ENCODE measurements around the gene COA1.

The COA1 gene

DNA sequence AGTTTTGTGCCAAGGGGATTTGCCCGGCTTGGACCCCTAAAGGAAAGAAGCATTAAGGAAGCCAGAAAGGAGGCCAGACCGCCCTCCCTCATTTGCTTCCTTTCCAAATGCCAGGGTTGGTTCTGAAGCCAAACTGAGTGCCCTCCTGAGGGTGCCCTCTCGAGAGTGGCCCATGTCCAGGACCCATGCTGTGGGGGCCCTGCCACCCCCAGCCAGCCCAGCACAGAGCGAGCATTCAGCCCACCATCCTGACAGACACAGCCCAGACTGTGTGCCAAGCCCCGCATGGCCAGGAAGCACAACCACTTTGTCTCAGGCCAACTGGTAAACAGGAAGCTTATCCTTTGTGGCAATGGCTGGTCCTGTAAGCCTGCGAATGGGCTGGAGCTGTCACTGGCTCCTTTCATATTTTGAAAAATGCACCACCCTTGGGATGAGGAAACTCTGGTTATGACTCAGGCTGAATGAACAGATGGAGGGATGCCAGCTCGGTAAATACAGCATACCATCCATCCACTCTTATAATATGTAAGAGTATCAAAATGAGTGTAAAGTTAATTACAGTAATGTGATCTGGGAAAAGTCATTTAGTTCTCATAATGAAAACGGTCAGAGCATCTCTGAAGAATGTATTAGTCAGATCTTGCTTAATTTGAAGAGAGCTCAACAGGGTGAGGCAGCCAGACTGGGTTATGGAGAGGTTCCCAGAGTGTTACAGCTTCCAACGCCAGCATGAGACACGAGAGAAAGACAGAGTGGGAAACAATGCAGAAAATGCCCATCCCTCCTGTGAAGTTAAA is 81.5 kb downstream of the COA1 start:
- no peaks in the 10 kb centered on the region for H3K27me3 ChIP-seq (ENCODE audit: control insufficient read depth in 2 of 2, insufficient read depth in 2 of 2, low read length in 2 of 2)
- H3K4me1 ChIP-seq (ENCODE audit: control insufficient read depth in 2 of 2, insufficient read depth in 2 of 2, low read length in 2 of 2), result peaks cover 35 to 39% of the 10 kb centered on the region in 2 donors
- H3K9me3 ChIP-seq (ENCODE audit: control insufficient read depth in 2 of 2, low read length in 2 of 2), result no peaks in the 10 kb centered on the region
- peaks cover 0 to 6% of the 10 kb centered on the region in 2 donors for H3K36me3 ChIP-seq (ENCODE audit: control insufficient read depth in 2 of 2, insufficient read depth in 2 of 2, low read length in 2 of 2)
- H3K9ac ChIP-seq (ENCODE audit: low read depth in 1 of 2, low read length in 2 of 2), result peak overlapping the region in 1 of 2 donors; percentile 34
- H3K4me3 ChIP-seq (ENCODE audit: low read length in 2 of 2), result peak overlapping the region in 1 of 2 donors; percentile 56
- peak overlapping the region; percentile 75 to 90 for H3K27ac ChIP-seq (ENCODE audit: low read depth in 2 of 2, low read length in 2 of 2)

DNA sequence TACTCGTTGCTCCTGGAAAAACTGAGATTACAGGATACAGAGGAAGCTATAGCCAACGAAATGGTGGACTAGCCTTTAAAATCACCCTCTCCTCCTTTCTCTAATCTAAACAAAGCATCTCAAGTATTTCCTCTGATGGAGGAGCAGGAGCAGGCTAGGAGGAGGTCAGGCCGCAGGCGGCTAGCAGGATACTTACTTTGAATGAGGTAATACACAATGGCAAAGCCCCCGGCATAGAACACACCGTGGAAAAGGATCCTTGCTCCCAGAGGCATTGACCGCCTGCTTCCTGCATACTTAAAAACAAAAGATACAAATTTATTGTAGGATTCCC is 82.0 kb downstream of the COA1 start:
- Histone ChIP-seq H3K4me1 (ENCODE audit: control insufficient read depth in 2 of 2, insufficient read depth in 2 of 2, low read length in 2 of 2) (peaks cover 35 to 39% of the 10 kb centered on the region in 2 donors), H3K9ac (ENCODE audit: low read depth in 1 of 2, low read length in 2 of 2) (peak overlapping the region in 1 of 2 donors; percentile 34), H3K4me3 (ENCODE audit: low read length in 2 of 2) (peak overlapping the region in 1 of 2 donors; percentile 29), H3K36me3 (ENCODE audit: control insufficient read depth in 2 of 2, insufficient read depth in 2 of 2, low read length in 2 of 2) (peaks cover 0 to 6% of the 10 kb centered on the region in 2 donors), H3K9me3 (ENCODE audit: control insufficient read depth in 2 of 2, low read length in 2 of 2) (no peaks in the 10 kb centered on the region), H3K27me3 (ENCODE audit: control insufficient read depth in 2 of 2, insufficient read depth in 2 of 2, low read length in 2 of 2) (no peaks in the 10 kb centered on the region), H3K27ac (ENCODE audit: low read depth in 2 of 2, low read length in 2 of 2) (peak overlapping the region; percentile 75 to 90)

DNA sequence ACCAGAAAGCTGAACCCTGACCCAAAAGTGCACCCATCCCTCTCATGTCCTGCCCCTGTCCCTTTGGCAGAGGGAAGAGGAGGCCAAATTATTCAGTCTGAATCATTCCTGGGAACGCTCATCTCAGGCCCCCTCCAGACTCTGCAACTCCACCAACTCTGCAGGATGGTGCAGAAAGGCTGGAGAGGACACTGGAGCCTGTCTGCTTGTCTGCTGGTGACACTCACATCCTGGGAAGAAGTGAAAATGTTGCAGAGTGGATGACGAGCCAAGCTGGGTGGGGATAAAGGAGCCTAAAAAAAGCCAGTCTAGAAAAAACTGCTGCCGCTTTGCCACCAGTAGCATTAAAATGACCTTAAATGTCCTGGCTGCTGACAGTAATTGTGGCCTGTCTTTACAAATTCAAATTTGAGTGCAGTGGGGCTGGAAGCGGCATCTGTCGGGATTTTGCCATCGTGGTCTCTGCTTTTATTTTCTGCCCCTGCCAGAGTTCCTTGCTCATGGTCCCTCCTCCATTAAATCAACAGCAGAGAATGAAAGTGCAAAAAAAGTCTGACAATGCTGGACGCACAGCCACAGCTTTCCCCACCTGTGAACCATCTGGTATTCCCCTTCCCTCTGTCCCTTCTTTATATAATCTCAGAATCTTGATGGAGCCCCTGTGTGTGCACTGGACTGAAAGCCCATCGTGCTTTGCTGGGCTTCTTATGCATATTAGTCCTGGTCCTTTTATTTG is 82.6 kb downstream of the COA1 start:
- Histone ChIP-seq H3K36me3 (ENCODE audit: control insufficient read depth in 2 of 2, insufficient read depth in 2 of 2, low read length in 2 of 2) (peaks cover 0 to 6% of the 10 kb centered on the region in 2 donors), H3K4me3 (ENCODE audit: low read length in 2 of 2) (peak overlapping the region in 1 of 2 donors; percentile 29), H3K27ac (ENCODE audit: low read depth in 2 of 2, low read length in 2 of 2) (peak overlapping the region; percentile 75 to 90), H3K27me3 (ENCODE audit: control insufficient read depth in 2 of 2, insufficient read depth in 2 of 2, low read length in 2 of 2) (no peaks in the 10 kb centered on the region), H3K9ac (ENCODE audit: low read depth in 1 of 2, low read length in 2 of 2) (peak overlapping the region in 1 of 2 donors; percentile 17), H3K4me1 (ENCODE audit: control insufficient read depth in 2 of 2, insufficient read depth in 2 of 2, low read length in 2 of 2) (peaks cover 35% of the 10 kb centered on the region in 2 donors), H3K9me3 (ENCODE audit: control insufficient read depth in 2 of 2, low read length in 2 of 2) (no peaks in the 10 kb centered on the region)

DNA sequence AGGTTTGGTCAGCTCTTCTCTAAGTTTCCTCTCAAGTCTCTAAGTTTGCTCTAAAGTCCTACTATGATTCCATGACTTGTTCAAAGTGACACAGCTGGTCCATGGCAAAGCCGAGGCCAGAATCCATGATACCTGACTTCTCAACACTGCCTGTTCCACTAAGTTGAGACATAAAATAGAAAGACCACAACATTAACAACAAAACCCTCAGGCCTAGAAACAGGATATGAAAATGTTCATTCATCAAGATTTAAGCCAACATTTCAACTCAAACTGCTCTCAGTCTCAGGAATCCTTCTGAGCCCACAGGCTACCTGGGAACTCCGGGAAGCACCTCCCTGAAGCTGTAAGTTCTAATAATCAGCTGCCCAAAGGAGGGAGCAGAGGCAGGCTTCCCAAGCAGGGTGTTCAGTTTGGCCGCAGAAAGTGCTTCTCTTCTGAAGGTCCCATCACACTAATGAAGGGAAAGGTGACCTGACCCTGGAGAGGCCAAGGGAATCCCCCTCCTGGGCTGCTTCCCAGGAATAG is 83.6 kb downstream of the COA1 start:
- Histone ChIP-seq H3K9ac (ENCODE audit: low read depth in 1 of 2, low read length in 2 of 2) (no peak overlapping the region), H3K27me3 (ENCODE audit: control insufficient read depth in 2 of 2, insufficient read depth in 2 of 2, low read length in 2 of 2) (no peaks in the 10 kb centered on the region), H3K4me1 (ENCODE audit: control insufficient read depth in 2 of 2, insufficient read depth in 2 of 2, low read length in 2 of 2) (peaks cover 30 to 34% of the 10 kb centered on the region in 2 donors), H3K27ac (ENCODE audit: low read depth in 2 of 2, low read length in 2 of 2) (peak overlapping the region in 1 of 2 donors; percentile 90), H3K36me3 (ENCODE audit: control insufficient read depth in 2 of 2, insufficient read depth in 2 of 2, low read length in 2 of 2) (peaks cover 0 to 9% of the 10 kb centered on the region in 2 donors), H3K4me3 (ENCODE audit: low read length in 2 of 2) (no peak overlapping the region), H3K9me3 (ENCODE audit: control insufficient read depth in 2 of 2, low read length in 2 of 2) (no peaks in the 10 kb centered on the region)

DNA sequence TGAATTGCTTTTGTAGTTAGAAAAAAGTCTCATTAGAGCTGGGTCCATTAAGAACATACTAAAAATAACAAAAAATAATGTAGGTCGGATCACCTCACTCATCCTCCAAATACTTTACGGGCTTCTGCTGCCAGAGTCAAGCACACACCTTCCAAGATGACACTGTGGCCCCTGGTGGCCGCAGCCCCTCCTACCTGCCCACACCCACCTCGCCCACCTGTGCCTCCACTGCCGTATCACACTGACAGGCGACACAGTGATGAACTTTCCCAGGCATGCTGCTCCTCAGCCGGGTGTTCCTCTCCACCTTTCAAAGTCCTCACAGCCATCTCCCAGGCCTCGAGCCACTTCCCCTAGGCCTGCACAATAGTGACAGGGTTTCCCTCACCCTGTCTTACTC is 85.5 kb downstream of the COA1 start:
- Histone ChIP-seq H3K4me3 (ENCODE audit: low read length in 2 of 2) (no peak overlapping the region), H3K27ac (ENCODE audit: low read depth in 2 of 2, low read length in 2 of 2) (no peak overlapping the region), H3K9me3 (ENCODE audit: control insufficient read depth in 2 of 2, low read length in 2 of 2) (no peaks in the 10 kb centered on the region), H3K27me3 (ENCODE audit: control insufficient read depth in 2 of 2, insufficient read depth in 2 of 2, low read length in 2 of 2) (no peaks in the 10 kb centered on the region), H3K4me1 (ENCODE audit: control insufficient read depth in 2 of 2, insufficient read depth in 2 of 2, low read length in 2 of 2) (peaks cover 29 to 42% of the 10 kb centered on the region in 2 donors), H3K36me3 (ENCODE audit: control insufficient read depth in 2 of 2, insufficient read depth in 2 of 2, low read length in 2 of 2) (peaks cover 0 to 11% of the 10 kb centered on the region in 2 donors), H3K9ac (ENCODE audit: low read depth in 1 of 2, low read length in 2 of 2) (no peak overlapping the region)

DNA sequence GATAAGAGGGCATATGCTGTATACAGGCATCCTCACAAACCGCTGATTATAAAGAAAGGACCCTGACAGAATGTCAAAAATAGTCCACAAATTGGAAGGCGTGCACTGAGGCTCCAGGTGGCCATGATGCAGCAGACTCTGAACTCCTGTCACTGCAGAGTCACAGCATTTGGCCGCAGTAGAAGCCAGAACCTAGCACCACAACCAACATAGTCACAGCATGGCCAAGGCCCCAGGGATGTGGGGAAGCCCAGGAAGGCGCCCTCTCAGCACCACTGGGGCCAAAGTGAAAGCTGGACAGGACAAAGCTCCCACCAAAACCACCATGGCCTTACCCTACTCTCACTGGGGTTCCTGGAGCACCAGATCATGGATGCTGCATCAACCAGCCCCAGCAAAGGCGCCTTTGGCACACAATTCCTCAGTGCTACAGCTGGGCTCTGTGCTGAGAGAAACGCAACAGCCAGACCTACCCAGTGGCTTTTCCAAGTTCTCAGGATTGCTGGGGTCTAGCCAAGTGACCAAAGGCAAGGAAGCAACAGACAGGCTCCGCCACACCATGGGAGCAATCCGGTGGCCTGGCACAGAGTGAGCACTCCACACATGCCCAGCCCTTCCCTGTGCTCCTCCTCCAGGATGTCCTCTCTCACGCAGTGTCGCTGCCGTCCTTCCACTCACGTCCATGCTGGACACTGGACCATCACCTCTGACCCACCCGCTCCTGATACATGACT is 86.3 kb downstream of the COA1 start:
- peaks cover 24 to 34% of the 10 kb centered on the region in 2 donors for H3K4me1 ChIP-seq (ENCODE audit: control insufficient read depth in 2 of 2, insufficient read depth in 2 of 2, low read length in 2 of 2)

DNA sequence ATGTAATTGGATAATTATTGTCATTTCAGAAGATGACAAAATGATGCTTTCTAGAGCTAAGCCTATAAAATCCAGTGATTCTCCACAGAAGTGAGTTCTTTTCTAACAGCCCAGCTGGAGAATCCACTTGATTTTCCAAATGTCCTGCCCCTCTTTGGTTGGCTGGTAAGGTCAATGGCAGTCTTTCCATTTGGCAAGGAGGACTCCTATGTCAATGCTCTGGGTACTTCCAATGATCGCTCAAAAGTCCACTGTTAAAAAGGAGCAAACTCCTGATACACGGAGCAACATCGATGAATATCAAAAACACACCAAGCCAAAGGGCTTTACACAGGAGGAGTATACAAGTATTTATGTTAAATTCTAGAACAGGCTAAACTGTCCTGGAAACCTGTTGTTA is 88.6 kb downstream of the COA1 start:
- Histone ChIP-seq H3K9me3 (ENCODE audit: control insufficient read depth in 2 of 2, low read length in 2 of 2) (no peaks in the 10 kb centered on the region), H3K9ac (ENCODE audit: low read depth in 1 of 2, low read length in 2 of 2) (no peak overlapping the region), H3K4me1 (ENCODE audit: control insufficient read depth in 2 of 2, insufficient read depth in 2 of 2, low read length in 2 of 2) (peaks cover 6 to 14% of the 10 kb centered on the region in 2 donors), H3K27me3 (ENCODE audit: control insufficient read depth in 2 of 2, insufficient read depth in 2 of 2, low read length in 2 of 2) (no peaks in the 10 kb centered on the region), H3K27ac (ENCODE audit: low read depth in 2 of 2, low read length in 2 of 2) (peak overlapping the region; percentile 49 to 56), H3K36me3 (ENCODE audit: control insufficient read depth in 2 of 2, insufficient read depth in 2 of 2, low read length in 2 of 2) (peaks cover 3 to 22% of the 10 kb centered on the region in 2 donors), H3K4me3 (ENCODE audit: low read length in 2 of 2) (no peak overlapping the region)

More for the DNA sequence above, 86.3 kb downstream of the COA1 start:
- Histone ChIP-seq H3K9me3 (ENCODE audit: control insufficient read depth in 2 of 2, low read length in 2 of 2) (no peaks in the 10 kb centered on the region), H3K4me3 (ENCODE audit: low read length in 2 of 2) (no peak overlapping the region), H3K9ac (ENCODE audit: low read depth in 1 of 2, low read length in 2 of 2) (no peak overlapping the region), H3K27me3 (ENCODE audit: control insufficient read depth in 2 of 2, insufficient read depth in 2 of 2, low read length in 2 of 2) (no peaks in the 10 kb centered on the region), H3K27ac (ENCODE audit: low read depth in 2 of 2, low read length in 2 of 2) (no peak overlapping the region), H3K36me3 (ENCODE audit: control insufficient read depth in 2 of 2, insufficient read depth in 2 of 2, low read length in 2 of 2) (peaks cover 0 to 11% of the 10 kb centered on the region in 2 donors)

DNA sequence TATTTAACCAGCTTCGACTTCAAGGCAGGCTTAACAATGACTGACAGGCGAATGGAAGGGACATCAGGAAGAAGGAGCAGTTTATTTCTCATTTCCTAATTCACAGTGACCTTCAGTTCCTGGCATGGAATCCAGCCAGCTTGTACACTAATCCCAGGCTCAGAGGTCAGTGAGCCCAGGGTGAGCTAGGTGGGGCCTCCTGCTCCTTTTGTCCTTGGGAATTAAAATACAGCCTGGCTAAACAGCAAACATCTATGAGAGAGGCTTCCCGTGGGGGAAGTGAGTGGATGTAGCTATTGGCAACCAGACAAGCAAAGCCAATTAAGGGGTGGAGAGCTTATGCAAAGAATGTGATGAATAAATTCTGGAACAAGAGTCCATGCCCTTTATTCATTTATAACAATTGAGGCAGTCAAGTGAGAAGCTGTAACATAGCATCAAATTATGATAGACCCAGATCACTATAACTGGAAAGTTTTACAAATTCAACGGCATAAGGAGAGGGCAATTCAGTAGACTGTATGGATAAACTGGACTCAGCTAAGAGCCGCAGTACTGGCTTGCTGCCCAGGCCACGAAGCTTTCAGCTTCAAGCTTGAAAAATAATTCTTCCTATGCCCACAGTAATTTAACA is 89.3 kb downstream of the COA1 start:
- no peak overlapping the region for H3K4me3 ChIP-seq (ENCODE audit: low read length in 2 of 2)
- peaks cover 3 to 29% of the 10 kb centered on the region in 2 donors for H3K36me3 ChIP-seq (ENCODE audit: control insufficient read depth in 2 of 2, insufficient read depth in 2 of 2, low read length in 2 of 2)
- peak overlapping the region; percentile 49 to 56 for H3K27ac ChIP-seq (ENCODE audit: low read depth in 2 of 2, low read length in 2 of 2)
- H3K27me3 ChIP-seq (ENCODE audit: control insufficient read depth in 2 of 2, insufficient read depth in 2 of 2, low read length in 2 of 2), result no peaks in the 10 kb centered on the region
- no peaks in the 10 kb centered on the region for H3K9me3 ChIP-seq (ENCODE audit: control insufficient read depth in 2 of 2, low read length in 2 of 2)
- no peak overlapping the region for H3K9ac ChIP-seq (ENCODE audit: low read depth in 1 of 2, low read length in 2 of 2)
- peaks cover 6 to 14% of the 10 kb centered on the region in 2 donors for H3K4me1 ChIP-seq (ENCODE audit: control insufficient read depth in 2 of 2, insufficient read depth in 2 of 2, low read length in 2 of 2)

DNA sequence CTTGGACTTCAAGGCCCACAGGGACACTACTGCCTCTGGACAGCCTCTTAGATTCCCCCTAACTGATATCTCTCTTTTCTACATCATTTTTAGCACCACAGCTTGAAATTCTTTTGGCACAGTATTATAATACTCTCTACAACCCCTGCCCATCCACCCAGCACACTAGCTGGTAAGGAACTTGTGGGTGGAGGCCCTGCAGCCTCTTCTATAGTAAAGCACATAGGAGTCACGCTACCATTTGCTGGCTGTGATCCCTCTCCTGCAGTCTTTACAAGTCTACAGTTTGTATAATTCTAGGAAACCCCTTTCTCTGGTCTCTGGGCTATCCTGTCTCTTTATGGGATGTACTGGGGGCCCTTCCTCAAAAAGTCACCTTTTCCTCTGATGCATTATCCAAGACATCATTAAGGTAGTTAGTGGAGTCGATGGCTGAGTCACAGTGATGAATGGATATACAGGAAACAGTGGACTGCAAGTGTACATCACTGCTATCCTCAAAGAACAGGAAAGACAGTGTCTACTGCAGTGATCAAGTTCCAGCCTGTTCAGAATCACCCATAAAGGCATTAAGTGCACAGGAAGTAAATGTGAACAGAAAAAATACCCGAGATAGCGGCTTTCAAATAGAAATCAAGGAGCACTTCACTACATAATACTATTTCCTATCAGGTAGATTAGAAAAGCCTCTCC is 92.1 kb downstream of the COA1 start:
- no peak overlapping the region for H3K9ac ChIP-seq (ENCODE audit: low read depth in 1 of 2, low read length in 2 of 2)
- no peaks in the 10 kb centered on the region for H3K27me3 ChIP-seq (ENCODE audit: control insufficient read depth in 2 of 2, insufficient read depth in 2 of 2, low read length in 2 of 2)
- H3K9me3 ChIP-seq (ENCODE audit: control insufficient read depth in 2 of 2, low read length in 2 of 2), result no peaks in the 10 kb centered on the region
- peaks cover 6 to 14% of the 10 kb centered on the region in 2 donors for H3K4me1 ChIP-seq (ENCODE audit: control insufficient read depth in 2 of 2, insufficient read depth in 2 of 2, low read length in 2 of 2)
- H3K27ac ChIP-seq (ENCODE audit: low read depth in 2 of 2, low read length in 2 of 2), result peak overlapping the region; percentile 6 to 34
- H3K4me3 ChIP-seq (ENCODE audit: low read length in 2 of 2), result no peak overlapping the region
- peaks cover 10 to 29% of the 10 kb centered on the region in 2 donors for H3K36me3 ChIP-seq (ENCODE audit: control insufficient read depth in 2 of 2, insufficient read depth in 2 of 2, low read length in 2 of 2)
